WI38 (cell line): ENCODE data around the gene CCNB1IP1.
A peak's percentile ranks its signal among the peaks of the same experiment; 100 is the strongest.

Source experiments
- H3K4me3 ChIP-seq: 2 replicates; pipeline ENCODE4 v1.5.1; 2011; ENCODE audit warnings: low read depth, mild to moderate bottlenecking, control low read depth, low read length
- CTCF ChIP-seq: IDR thresholded peaks from 2 replicates; pipeline ENCODE4 v1.5.1; 2012; ENCODE audit warnings: low read depth, mild to moderate bottlenecking, control low read depth, low read length

Gene CCNB1IP1

GRCh38 chr14:20332788-20333493 is at the start of gene CCNB1IP1:
Gene CCNB1IP1, minus strand, starts transcription at chr14:20333279. Its CDS starts 16,756 bp downstream, at chr14:20316523.
- no peak for TF ChIP-seq CTCF
- peak within 1 kb of the TSS; percentile 92 for H3K4me3 ChIP-seq

- no peak overlapping the region for H3K4me3 ChIP-seq
- TF ChIP-seq CTCF: no peak
These were observed 49.4 kb upstream of the CCNB1IP1 start for GRCh38 chr14:20382526-20382925.

GRCh38 chr14:20381341-20381740 is 48.3 kb upstream of the CCNB1IP1 start:
- no peak for TF ChIP-seq CTCF

GRCh38 chr14:20380681-20381080 is 47.6 kb upstream of the CCNB1IP1 start:
- TF ChIP-seq CTCF: no peak
- H3K4me3 ChIP-seq: no peak overlapping the region

More at GRCh38 chr14:20381341-20381740, 48.3 kb upstream of the CCNB1IP1 start:
- H3K4me3 ChIP-seq: no peak overlapping the region

GRCh38 chr14:20379743-20380142 is 46.7 kb upstream of the CCNB1IP1 start:
- TF ChIP-seq CTCF: no peak
- no peak overlapping the region for H3K4me3 ChIP-seq

- no peak for TF ChIP-seq CTCF
- H3K4me3 ChIP-seq: no peak overlapping the region
These were observed 44.1 kb upstream of the CCNB1IP1 start for GRCh38 chr14:20377171-20377570.

GRCh38 chr14:20376071-20376588 is 43.1 kb upstream of the CCNB1IP1 start:
- no peak for TF ChIP-seq CTCF
- no peak overlapping the region for H3K4me3 ChIP-seq
